Central memory CD4-positive, alpha-beta T cell (primary cell): ENCODE results near the gene BCAM.
A peak's percentile ranks its signal among the peaks of the same experiment; 100 is the strongest.
"Not testable (repeated sequence)": the region's sequence is repeated elsewhere in the genome, so short reads cannot be mapped to it uniquely, and the experiment has no call there.

ENCODE experiments used
- DNase-seq: peaks from one replicate; pipeline ENCODE4 v3.0.0; 2022

The BCAM gene

DNA sequence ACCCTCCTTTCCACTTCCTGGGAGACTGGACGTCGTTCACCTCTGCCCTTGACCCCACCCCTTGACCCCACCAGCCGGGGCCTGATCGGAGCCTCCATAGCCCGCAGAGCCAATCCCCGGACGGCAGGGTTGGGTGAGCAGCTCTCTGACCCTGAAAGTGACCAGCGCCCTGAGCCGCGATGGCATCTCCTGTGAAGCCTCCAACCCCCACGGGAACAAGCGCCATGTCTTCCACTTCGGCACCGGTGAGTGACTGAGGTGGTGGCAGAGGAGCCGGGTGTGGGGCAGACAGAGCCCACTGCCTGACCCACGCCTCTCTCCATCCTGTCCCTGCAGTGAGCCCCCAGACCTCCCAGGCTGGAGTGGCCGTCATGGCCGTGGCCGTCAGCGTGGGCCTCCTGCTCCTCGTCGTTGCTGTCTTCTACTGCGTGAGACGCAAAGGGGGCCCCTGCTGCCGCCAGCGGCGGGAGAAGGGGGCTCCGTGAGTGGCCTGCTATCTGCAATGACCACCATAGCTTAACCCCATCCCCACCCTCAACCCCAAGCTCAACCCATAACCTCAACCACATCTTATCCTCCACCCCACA is 10.4 kb downstream of the BCAM start:
- no peak for DNase-seq

DNA sequence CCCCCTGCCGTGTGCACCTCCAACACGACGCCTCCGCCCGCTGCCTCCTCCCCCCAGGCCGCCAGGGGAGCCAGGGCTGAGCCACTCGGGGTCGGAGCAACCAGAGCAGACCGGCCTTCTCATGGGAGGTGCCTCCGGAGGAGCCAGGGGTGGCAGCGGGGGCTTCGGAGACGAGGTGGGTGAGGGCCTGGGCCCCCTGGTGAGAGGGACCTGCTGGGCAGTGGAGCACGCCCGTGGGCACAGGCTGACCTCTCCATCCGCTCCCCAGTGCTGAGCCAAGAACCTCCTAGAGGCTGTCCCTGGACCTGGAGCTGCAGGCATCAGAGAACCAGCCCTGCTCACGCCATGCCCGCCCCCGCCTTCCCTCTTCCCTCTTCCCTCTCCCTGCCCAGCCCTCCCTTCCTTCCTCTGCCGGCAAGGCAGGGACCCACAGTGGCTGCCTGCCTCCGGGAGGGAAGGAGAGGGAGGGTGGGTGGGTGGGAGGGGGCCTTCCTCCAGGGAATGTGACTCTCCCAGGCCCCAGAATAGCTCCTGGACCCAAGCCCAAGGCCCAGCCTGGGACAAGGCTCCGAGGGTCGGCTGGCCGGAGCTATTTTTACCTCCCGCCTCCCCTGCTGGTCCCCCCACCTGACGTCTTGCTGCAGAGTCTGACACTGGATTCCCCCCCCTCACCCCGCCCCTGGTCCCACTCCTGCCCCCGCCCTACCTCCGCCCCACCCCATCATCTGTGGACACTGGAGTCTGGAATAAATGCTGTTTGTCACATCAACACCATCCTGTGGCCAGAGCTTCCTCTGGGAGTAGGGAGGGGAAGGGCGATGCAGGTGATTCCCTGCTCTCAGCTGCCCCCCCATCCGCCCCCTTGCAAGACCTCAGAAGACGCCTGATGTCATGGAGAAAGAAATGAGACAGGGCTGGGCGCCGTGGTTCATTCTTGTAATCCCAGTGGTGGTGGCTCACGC is 12.0 kb downstream of the BCAM start:
- DNase-seq, result no peak

DNA sequence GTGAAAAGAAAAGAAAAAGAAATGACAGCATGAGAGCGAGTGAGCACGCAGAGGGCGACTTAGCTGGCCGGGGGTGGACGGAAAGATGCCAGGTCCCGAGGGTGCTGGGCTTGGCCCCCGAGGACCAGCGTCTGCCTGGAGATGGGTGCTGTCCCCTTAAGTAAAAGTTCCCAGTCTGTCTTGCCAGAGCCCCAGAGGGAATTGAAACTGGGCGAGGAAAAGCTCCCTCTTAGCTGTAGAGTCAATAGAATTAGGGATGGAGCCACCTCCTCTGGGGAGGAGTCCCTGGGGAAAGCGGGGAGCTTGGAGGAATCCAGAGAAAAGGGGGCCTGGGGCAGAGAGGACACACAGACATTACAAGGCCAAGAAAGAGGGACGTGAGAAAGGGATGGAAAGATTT is 13.3 kb downstream of the BCAM start:
- no peak for DNase-seq

- no peak for DNase-seq
Measured at GRCh38 chr19:44822670-44823372, 13.9 kb downstream of the BCAM start.

- no peak for DNase-seq
Measured at GRCh38 chr19:44823373-44823698, 14.4 kb downstream of the BCAM start.

DNA sequence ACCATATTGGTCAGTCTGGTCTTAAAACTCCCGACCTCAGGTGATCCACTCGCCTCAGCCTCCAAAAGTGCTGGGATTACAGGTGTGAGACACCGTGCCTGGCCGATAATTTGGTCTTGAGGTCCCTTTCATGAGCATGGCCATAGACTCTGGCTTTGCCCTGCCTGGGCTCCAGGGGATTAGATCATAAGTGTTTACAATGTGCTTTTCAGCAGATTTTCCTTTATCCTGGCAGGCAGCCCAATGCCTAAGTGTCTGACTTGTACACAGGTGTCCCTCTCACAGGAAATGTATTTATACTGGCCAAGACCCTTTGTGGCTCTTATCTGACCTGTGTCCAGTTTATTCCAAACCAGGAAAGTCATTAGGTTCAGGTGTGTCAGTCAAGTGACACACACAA is 15.9 kb downstream of the BCAM start:
- DNase-seq, result no peak

DNA sequence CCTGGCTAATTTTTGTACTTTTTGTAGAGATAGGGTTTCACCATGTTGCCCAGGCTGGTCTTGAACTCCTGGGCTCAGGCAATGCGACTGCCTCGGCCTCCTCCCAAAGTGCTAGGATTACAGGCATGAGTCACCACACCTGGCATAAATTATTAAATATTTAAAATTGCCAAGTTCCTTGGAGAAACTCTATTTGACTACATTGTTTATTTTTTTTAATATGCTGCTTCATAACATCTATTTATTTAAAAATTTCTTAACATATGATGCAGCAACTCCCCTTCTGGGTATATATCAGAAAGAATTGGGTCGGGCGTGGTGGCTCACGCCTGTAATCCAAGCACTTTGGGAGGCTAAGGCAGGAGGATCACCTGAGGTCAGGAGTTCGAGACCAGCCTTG is 24.0 kb downstream of the BCAM start:
- DNase-seq, result not testable (repeated sequence)

GRCh38 chr19:44834399-44834798 is 25.5 kb downstream of the BCAM start:
- DNase-seq, result not testable (repeated sequence)

DNA sequence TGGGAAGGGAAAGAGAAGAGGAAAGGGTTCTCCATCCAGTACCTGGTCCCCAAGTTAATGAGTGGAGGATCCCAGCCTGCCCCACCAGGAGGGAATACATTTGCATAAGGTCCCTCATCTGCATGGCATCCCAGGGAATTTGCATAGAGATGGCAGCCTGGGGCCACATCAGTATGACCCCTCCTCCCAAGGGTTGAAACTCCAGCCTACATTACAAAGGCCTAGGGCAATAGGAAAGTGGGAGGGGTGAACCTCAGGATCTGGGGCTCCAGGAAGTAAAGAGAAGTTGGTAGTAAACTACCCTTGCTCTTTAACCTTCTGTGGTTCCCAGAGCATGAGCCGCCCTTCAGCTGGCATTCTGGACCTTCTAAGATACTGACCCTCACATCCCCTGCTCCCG is 30.4 kb downstream of the BCAM start:
- no peak for DNase-seq

DNA sequence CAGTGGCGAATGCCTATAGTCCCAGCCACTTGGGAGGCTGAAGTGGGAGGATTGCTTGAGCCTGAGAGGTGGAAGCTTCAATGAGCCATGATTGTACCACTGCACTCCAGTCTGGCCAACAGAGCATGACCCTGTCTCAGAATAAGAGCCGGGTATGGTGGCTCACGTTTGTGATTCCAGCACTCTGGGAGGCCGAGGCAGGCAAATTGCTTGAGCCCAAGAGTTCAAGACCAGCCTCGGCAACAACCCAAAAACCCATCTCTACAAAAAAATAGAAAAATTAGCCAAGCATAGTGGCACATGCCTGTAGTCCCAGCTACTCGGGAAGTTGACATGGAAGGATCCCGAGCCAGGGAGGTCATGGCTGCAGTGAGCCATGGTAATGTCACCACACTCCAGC is 31.9 kb downstream of the BCAM start:
- DNase-seq, result no peak

DNA sequence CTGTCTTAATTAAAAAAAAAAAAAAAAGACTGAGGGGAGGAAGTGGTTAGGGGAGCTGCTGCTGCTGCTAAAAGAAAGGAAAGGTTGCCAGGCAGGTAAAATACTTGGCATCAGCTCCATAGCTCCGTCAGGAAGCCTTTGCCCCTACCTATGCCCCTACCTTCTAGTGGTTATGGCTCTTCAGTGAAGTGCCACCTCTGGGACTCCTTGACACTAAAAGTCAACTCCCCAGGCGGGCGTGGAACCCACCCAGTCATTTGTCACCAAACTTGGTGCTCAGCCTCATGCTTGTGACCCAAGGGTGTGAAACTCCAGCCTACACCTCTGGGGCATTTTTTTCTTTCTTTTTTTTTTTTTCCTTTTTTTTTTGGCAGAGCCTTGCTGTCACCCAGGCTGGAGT is 32.3 kb downstream of the BCAM start:
- no peak for DNase-seq

DNA sequence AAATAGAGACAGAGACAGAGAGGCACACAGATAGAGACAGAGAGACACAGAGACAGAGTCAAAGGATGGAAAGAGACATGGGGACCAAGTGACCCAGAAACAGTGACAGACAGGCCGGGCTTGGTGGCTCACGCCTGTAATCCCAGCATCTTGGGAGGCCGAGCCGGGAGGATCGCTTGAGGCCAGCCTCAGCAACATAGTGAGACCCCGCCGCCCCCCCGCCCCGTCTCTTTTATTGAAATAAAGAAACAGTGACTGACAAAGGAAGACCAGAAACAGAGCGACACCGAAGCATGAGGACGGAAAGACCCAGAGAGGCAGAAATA is 36.3 kb downstream of the BCAM start:
- DNase-seq, result no peak

- DNase-seq, result peak; percentile 63
Measured at GRCh38 chr19:44845612-44846454, 36.9 kb downstream of the BCAM start, which contains the start of gene NECTIN2. NECTIN2 (plus strand) TSS chr19:44846297; CDS start chr19:44846526, 229 bp downstream.

DNA sequence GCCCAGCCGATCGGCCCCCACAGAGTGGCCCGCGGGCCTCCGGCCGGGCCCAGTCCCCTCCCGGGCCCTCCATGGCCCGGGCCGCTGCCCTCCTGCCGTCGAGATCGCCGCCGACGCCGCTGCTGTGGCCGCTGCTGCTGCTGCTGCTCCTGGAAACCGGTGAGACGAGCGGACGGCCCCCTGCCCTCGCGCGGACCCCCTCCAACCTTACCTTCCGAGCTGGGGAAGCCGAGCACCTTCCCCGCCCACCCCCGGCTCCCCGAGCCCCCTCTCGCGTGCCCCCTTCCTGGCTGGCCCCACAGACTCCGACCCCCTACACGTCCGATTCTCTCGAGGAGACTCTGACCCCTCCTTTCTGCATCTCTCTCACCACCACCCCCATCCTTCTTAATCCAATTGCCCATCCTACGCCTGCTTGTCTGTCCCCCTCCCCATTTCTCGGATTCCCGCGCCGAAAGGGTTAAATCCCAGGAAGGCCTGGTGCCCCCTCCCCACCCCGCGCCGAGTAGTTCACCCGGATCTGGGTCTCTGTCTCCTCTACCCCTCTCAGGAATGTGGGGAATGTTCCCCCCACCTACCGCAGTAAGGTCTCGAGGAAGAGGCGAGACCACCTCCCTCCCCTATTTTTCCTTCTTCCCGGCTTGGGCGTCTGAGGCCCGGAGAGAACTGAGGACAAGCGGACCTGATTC is 37.7 kb downstream of the BCAM start:
- no peak for DNase-seq

GRCh38 chr19:44847144-44848035 is 38.5 kb downstream of the BCAM start:
- DNase-seq, result no peak

DNA sequence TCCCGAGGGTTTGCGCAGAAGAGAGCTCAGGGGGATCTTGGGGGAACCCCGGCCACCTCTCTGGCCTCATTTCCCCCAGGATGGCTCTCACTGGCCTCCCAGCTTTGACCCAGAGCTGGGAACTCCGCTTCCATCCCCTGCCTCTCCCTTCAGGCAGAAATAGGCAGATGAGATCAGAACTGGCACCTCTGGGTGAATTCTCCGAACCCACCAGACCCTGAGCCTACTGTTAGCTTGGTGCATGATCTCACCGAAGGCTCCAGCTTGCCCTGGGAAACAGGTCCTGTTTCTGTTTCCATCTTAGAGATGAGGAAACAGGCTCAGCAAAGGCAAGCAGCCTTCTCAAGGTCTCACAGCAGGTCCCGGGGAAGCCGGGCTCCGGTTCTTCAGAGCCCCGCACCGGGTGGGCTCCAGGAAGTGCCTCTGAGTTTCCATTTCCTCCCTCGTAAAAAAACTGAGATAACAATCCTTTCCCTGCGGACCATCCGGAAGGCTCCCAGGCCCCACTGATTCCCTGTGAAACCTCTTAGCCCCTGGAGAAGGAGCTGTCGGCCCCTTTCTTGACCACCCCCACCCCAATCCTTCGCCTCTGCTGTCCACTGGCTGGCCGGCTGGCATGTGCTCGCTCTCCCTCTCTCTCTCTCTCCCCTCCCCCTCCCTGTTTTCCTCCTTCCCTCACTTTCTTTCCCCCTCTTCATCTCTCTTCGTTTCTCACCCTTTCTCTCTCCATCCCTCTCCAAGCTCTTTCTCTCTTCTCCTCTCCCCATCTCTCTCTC is 39.3 kb downstream of the BCAM start:
- no peak for DNase-seq

DNA sequence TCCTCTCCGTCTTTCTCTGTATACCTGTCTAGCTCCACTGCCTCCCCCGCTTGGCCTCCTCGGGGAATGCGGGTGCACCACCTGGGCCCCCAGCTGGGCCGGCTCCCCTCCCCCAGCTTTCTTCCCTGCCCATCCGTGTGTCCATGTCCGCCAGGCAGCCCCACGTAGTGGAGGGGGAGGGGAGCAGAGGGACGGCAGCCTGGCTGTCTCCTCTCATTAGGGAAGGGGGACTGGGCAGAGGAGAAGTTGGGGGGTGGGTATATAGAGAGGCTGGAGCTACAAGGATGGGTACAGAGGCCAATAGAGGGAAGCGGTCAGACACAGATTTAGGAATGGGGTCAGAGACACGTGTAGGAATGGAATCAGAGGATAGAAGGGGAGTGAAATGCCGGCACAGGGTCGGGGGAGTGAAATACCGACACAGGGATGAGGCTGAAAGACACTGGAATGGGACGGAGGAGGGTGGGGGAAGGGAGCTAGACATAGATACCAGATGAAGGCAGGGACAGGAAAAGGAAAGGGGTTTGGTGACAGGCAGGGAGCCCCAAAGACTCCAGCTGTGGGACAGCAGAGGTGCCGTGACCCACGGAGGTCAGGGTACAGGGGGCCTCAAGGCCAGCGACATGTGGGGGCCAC is 40.0 kb downstream of the BCAM start:
- DNase-seq, result no peak

- DNase-seq, result no peak
Measured at GRCh38 chr19:44850641-44851109, 41.8 kb downstream of the BCAM start.

- no peak for DNase-seq
Measured at GRCh38 chr19:44851427-44851826, 42.5 kb downstream of the BCAM start.

DNA sequence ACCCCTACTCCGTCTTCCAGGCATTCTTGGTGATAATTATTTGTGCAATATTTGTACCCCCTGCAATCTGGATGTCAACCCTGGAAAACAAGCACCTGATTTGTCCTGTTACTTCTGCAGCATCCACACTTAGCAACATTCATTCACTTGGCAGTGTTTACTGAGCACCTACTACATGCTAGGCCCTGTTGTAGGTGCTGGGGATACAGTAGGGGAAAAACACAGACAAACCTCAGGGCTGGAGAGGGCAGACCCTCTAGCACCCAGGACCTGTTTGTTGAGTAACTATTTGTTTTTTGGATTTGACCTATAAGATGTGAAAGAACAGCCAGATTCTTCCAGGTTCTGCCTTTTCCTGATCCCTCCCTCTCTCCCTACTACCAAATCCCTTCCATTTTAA is 46.7 kb downstream of the BCAM start:
- no peak for DNase-seq
